HCT116 (cell line): ENCODE data around the gene GRHL3. TPM values are rescaled to one million over a fixed set of nuclear protein-coding genes. Genes with fewer than 3 reads are reported as not detected.

Experiments
- ATAC-seq: fragments of 200-7000 bp; cut with Tn5 transposase; 2 replicates; pipeline ENCODE4 v1.9.1; 2020; ENCODE audit warnings: mild to moderate bottlenecking, moderate library complexity
- BruUV-seq: library from RNA; stranded (reverse); fragments of 400-500 nt; replicated peaks from 2 replicates; lab custom pipeline; 2021; lab: Mats Ljungman, UMichigan
- CTCF ChIA-PET: fragments of 300-600 bp; sonication (Branson Sonifier 250); formaldehyde crosslinking; loops from one replicate; lab custom pipeline; 2021; ENCODE audit warnings: antibody characterized with exemption; lab: Charles Lee
- POLR2A ChIA-PET: fragments of 300-600, 350-600 bp; sonication (Branson Sonifier 250); formaldehyde crosslinking; loops from one replicate; lab custom pipeline; 2021; ENCODE audit warnings: antibody characterized with exemption; lab: Charles Lee
- RAD21 ChIA-PET, 2 experiments: fragments of 300-600 bp; sonication (Branson Sonifier 250); formaldehyde crosslinking; loops; one replicate each; lab custom pipeline; 2023; ENCODE audit warnings: low total read pairs in 2 of 2; ENCODE audit not compliant: uncharacterized antibody in 2 of 2, unreplicated experiment in 2 of 2, low non-redundant PET in 1 of 2; lab: Charles Lee
- DNase-seq: peaks from one replicate; pipeline ENCODE4 v3.0.0-alpha.2; 2010; ENCODE audit warnings: low read depth, low spot score
- H2AFZ ChIP-seq: fragments of 200-600 bp; shearing (Covaris generic), sonication (generic); 2 replicates; pipeline ENCODE4 v1.6.1; 2017; ENCODE audit warnings: low read depth, mixed run types, mixed read lengths, antibody characterized with exemption, low read length; ENCODE audit not compliant: poor library complexity, severe bottlenecking
- H3K27ac ChIP-seq: 2 replicates; pipeline ENCODE4 v1.5.1; 2012; ENCODE audit warnings: low read depth, low read length
- H3K27me3 ChIP-seq: fragments of 200-600 bp; sonication (generic); 2 replicates; pipeline ENCODE4 v1.6.1; 2016; ENCODE audit warnings: mixed run types, low read length, mixed read lengths; ENCODE audit not compliant: insufficient read depth
- H3K36me3 ChIP-seq, 2 experiments: fragments of 200-500 bp in 1 of 2; fragments of 200-600 bp in 1 of 2; sonication (Bioruptor generic) in 1 of 2; sonication (generic) in 1 of 2; 2 replicates each; pipeline versions ENCODE4 v1.5.1 to v1.6.1; 2014 to 2016; ENCODE audit warnings: low read length in 2 of 2, inconsistent platforms in 1 of 2, mixed read lengths in 1 of 2, mixed run types in 1 of 2; ENCODE audit not compliant: insufficient read depth in 2 of 2, control insufficient read depth in 1 of 2
- H3K4me1 ChIP-seq, 2 experiments: fragments of 200-600 bp in 1 of 2; sonication (generic) in 1 of 2; 2 replicates each; pipeline versions ENCODE4 v1.5.1 to v1.6.1; 2012 to 2017; ENCODE audit warnings: low read length in 2 of 2, inconsistent platforms in 1 of 2, mild to moderate bottlenecking in 1 of 2, mixed read lengths in 1 of 2, mixed run types in 1 of 2, moderate library complexity in 1 of 2; ENCODE audit not compliant: insufficient read depth in 2 of 2, control insufficient read depth in 1 of 2
- H3K4me2 ChIP-seq: fragments of 200-600 bp; sonication (generic); 2 replicates; pipeline ENCODE4 v1.6.1; 2017; ENCODE audit warnings: mixed run types, low read length, mixed read lengths
- H3K4me3 ChIP-seq, 2 experiments: fragments of 200-600 bp in 1 of 2; sonication (generic) in 1 of 2; replicated peaks in 1 of 2; 2 replicates each; pipeline ENCODE4 v1.5.1; 2011 to 2016; ENCODE audit warnings: low read length in 2 of 2, control low read depth in 1 of 2, low read depth in 1 of 2, mild to moderate bottlenecking in 1 of 2, mixed read lengths in 1 of 2, mixed run types in 1 of 2
- H3K79me2 ChIP-seq: fragments of 200-600 bp; sonication (generic); 2 replicates; pipeline ENCODE4 v1.6.1; 2017; ENCODE audit warnings: mild to moderate bottlenecking, mixed run types, low read length, moderate library complexity, mixed read lengths; ENCODE audit not compliant: insufficient read depth
- H3K9ac ChIP-seq: fragments of 200-600 bp; sonication (generic); 2 replicates; pipeline ENCODE4 v1.6.1; 2016; ENCODE audit warnings: low read length, mixed read lengths
- H3K9me2 ChIP-seq: fragments of 200-600 bp; sonication (generic), shearing (Covaris generic); 2 replicates; pipeline ENCODE4 v1.6.1; 2017; ENCODE audit warnings: mixed run types, mild to moderate bottlenecking, moderate library complexity; ENCODE audit not compliant: insufficient read depth
- H3K9me3 ChIP-seq, 2 experiments: fragments of 200-500 bp in 1 of 2; fragments of 200-600 bp in 1 of 2; sonication (Bioruptor generic) in 1 of 2; sonication (generic) in 1 of 2; 2 replicates each; pipeline ENCODE4 v1.6.1; 2014 to 2017; ENCODE audit warnings: low read length in 2 of 2, mixed read lengths in 2 of 2, inconsistent platforms in 1 of 2, low read depth in 1 of 2, mild to moderate bottlenecking in 1 of 2, mixed run types in 1 of 2, moderate library complexity in 1 of 2; ENCODE audit not compliant: control insufficient read depth in 1 of 2, insufficient read depth in 1 of 2
- H4K20me1 ChIP-seq: fragments of 200-600 bp; sonication (generic), shearing (Covaris generic); 2 replicates; pipeline ENCODE4 v1.6.1; 2017; ENCODE audit warnings: mixed run types, mild to moderate bottlenecking, moderate library complexity; ENCODE audit not compliant: insufficient read depth
- ATF3 ChIP-seq: IDR thresholded peaks from 2 replicates; pipeline ENCODE4 v1.6.1; 2012
- CBX3 ChIP-seq: IDR thresholded peaks from 2 replicates; pipeline ENCODE4 v1.6.1; 2012; ENCODE audit warnings: low read depth
- CEBPB ChIP-seq: IDR thresholded peaks from 2 replicates; pipeline ENCODE4 v1.6.1; 2012; ENCODE audit warnings: low read depth
- CTCF ChIP-seq, 3 experiments: fragments of 200-600 bp in 1 of 3; sonication (generic) in 1 of 3; IDR thresholded peaks in 2 of 3; conservative IDR thresholded peaks in 1 of 3; 2 replicates each; pipeline ENCODE4 v1.5.1; 2012 to 2017; ENCODE audit warnings: low read depth in 2 of 3, low read length in 2 of 3, antibody characterized with exemption in 1 of 3, borderline replicate concordance in 1 of 3, control low read depth in 1 of 3, mild to moderate bottlenecking in 1 of 3, mixed read lengths in 1 of 3, mixed run types in 1 of 3, moderate library complexity in 1 of 3; ENCODE audit not compliant: insufficient read depth in 1 of 3
- ELF1 ChIP-seq: IDR thresholded peaks from 2 replicates; pipeline ENCODE4 v1.6.1; 2012; ENCODE audit warnings: low read depth, borderline replicate concordance
- EZH2 ChIP-seq: fragments of 200-600 bp; sonication (generic); IDR thresholded peaks from 2 replicates; pipeline ENCODE4 v1.6.1; 2017; ENCODE audit warnings: antibody characterized with exemption, mixed run types
- EZH2phosphoT487 ChIP-seq: fragments of 200-600 bp; IDR thresholded peaks from 2 replicates; pipeline ENCODE4 v1.6.1; 2018; ENCODE audit warnings: antibody characterized with exemption, borderline replicate concordance
- FOSL1 ChIP-seq: IDR thresholded peaks from 2 replicates; pipeline ENCODE4 v1.6.1; 2012; ENCODE audit warnings: low read depth
- RAD21 ChIP-seq: IDR thresholded peaks from 2 replicates; pipeline ENCODE4 v1.6.1; 2012; ENCODE audit warnings: low read depth, mild to moderate bottlenecking
- SP1 ChIP-seq: IDR thresholded peaks from 2 replicates; pipeline ENCODE4 v1.6.1; 2012; ENCODE audit warnings: low read depth
- ZFX ChIP-seq: fragments of 450-650 bp; IDR thresholded peaks from 2 replicates; pipeline ENCODE4 v1.6.1; 2017
- intact Hi-C: fragments of 100-400 bp; cut with micrococcal nuclease; formaldehyde crosslinking; loops from 2 replicates; pipeline ENCODE4 v1.10.0; 2022
- total RNA-seq: library from RNA; stranded (reverse); gene quantifications from one replicate; pipeline ENCODE4 v1.2.1, GENCODE V29; 2021; ENCODE audit not compliant: unreplicated experiment

The GRHL3 gene
- total RNA-seq, 1 experiment from 2014 or later = 1.0 TPM

- TF ChIP-seq CTCF (IDR thresholded peaks at IDR 0.05 in 2 of 3, conservative IDR thresholded peaks at IDR 0.05 in 1 of 3; ENCODE audit: borderline replicate concordance in 1 of 3, insufficient read depth in 1 of 3, low read depth in 2 of 3, low read length in 2 of 3) = no peak
- TF ChIP-seq SP1 = no peak
- no peak for TF ChIP-seq ELF1
- TF ChIP-seq FOSL1 = no peak
- TF ChIP-seq EZH2phosphoT487 = no peak
- TF ChIP-seq CEBPB = no peak
- no peak for TF ChIP-seq EZH2
- no peak for TF ChIP-seq ZFX
Measured at GRCh38 chr1:24384251-24385090, 65.3 kb downstream of the GRHL3 start (continued).

- no peaks in the 10 kb centered on the region for H3K9me2 ChIP-seq
- H2AFZ ChIP-seq = no peak overlapping the region
- ATAC-seq = peak; percentile 92
- no TSS peak for BruUV-seq
- no peak overlapping the region for H3K9ac ChIP-seq
- intact Hi-C loops = no loop called here
- no peaks in the 10 kb centered on the region for H3K36me3 ChIP-seq
- no peaks in the 10 kb centered on the region for H3K27me3 ChIP-seq
- DNase-seq = no peak
- RAD21 ChIA-PET = no interaction called here
- CTCF ChIA-PET = interaction anchor here (0.8 to 3.5 kb wide), 8 partner anchors 9 to 235 kb away, joined by 3 to 22 read pairs (median 4); no protein-coding TSS in a partner anchor
- H3K4me3 ChIP-seq = no peak overlapping the region
- H4K20me1 ChIP-seq = no peaks in the 10 kb centered on the region
- H3K27ac ChIP-seq = no peak overlapping the region
- H3K4me2 ChIP-seq = no peak overlapping the region
- no peaks in the 10 kb centered on the region for H3K79me2 ChIP-seq
- TF ChIP-seq RAD21 (peak; percentile 81), CTCF (IDR thresholded peaks at IDR 0.05 in 2 of 3, conservative IDR thresholded peaks at IDR 0.05 in 1 of 3; ENCODE audit: borderline replicate concordance in 1 of 3, insufficient read depth in 1 of 3, low read depth in 2 of 3, low read length in 2 of 3) (peak; percentile 97 to 99 (median 98)), CBX3 (0 out of 2 replicates have a peak, but pooled peaks have one; percentile 38), ATF3 (no peak)
- peaks cover 0 to 20% of the 10 kb centered on the region in 2 experiments; a peak in 2 of 4 replicates for H3K4me1 ChIP-seq
- POLR2A ChIA-PET = no interaction called here
- H3K9me3 ChIP-seq = no peaks in the 10 kb centered on the region
Measured at GRCh38 chr1:24385160-24385940, 66.2 kb downstream of the GRHL3 start.
